ENCODE results near the gene DNAJC5.

GRCh38 chr20:63932606-63933160 is 37.8 kb downstream of the DNAJC5 start:
- TF ChIP-seq POLR2A (IDR thresholded peaks at IDR 0.05) (no peak), POLR2AphosphoS5 (IDR thresholded peaks at IDR 0.05) (peak in 2 of 3 donors; percentile 23 to 56), CTCF (IDR thresholded peaks at IDR 0.05 in 8 of 11, conservative IDR thresholded peaks at IDR 0.05 in 3 of 11) (no peak)
